Osteocyte (in vitro differentiated cells): ENCODE results near the gene CALD1. TPM values are rescaled to one million over a fixed set of nuclear protein-coding genes. Genes with fewer than 3 reads are reported as not detected.

Experiments
- DNase-seq: peaks from one replicate; pipeline ENCODE4 v3.0.0; 2021; ENCODE audit warnings: mixed read lengths; ENCODE audit not compliant: unreplicated experiment; ENCODE audit errors: extremely low spot score
- H3K27ac Mint-ChIP-seq: one replicate; pipeline ENCODE4 v1.8.0; 2021; ENCODE audit warnings: mild to moderate bottlenecking, mixed read lengths; ENCODE audit not compliant: unreplicated experiment
- H3K27me3 Mint-ChIP-seq: one replicate; pipeline ENCODE4 v1.8.0; 2021; ENCODE audit warnings: mixed read lengths; ENCODE audit not compliant: unreplicated experiment
- H3K36me3 Mint-ChIP-seq: one replicate; pipeline ENCODE4 v1.8.0; 2021; ENCODE audit warnings: mixed read lengths; ENCODE audit not compliant: unreplicated experiment
- H3K4me1 Mint-ChIP-seq: one replicate; pipeline ENCODE4 v1.8.0; 2021; ENCODE audit warnings: mixed read lengths; ENCODE audit not compliant: unreplicated experiment
- H3K4me3 Mint-ChIP-seq: one replicate; pipeline ENCODE4 v1.8.0; 2021; ENCODE audit warnings: mild to moderate bottlenecking, moderate library complexity, mixed read lengths; ENCODE audit not compliant: unreplicated experiment
- H3K9me3 Mint-ChIP-seq: one replicate; pipeline ENCODE4 v1.8.0; 2021; ENCODE audit warnings: mixed read lengths; ENCODE audit not compliant: unreplicated experiment
- total RNA-seq: library from RNA; stranded (reverse); gene quantifications from 2 replicates; pipeline ENCODE4 v1.2.1, GENCODE V29; 2021
- TF ChIP-seq, protein P1 (sequence below): fragments of 200-600 bp; sonication (generic); IDR thresholded peaks from 2 replicates; pipeline ENCODE4 v1.5.0; 2021; ENCODE audit warnings: antibody characterized with exemption, mild to moderate bottlenecking, moderate library complexity

CALD1 gene
- total RNA-seq, 1 donor from 2014 or later, result 807 TPM

DNA sequence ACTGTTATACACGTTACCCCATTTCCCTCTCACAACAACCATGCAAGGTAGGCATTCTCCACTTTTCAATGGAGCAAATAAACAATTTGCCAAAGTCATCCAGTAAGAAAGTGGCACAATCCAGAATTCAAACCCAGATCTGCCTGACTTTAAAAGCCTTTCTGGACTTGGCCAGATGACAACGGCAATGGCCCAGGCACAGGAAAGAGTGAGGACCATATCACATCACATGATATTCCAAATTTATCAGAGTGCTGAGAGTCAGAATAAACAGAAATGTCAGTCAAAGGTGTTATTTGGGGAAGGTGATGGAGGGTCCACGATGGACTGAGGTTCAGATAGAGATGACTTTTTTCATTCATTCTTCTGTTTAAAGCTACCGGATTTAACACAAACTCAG lies 48.0 kb downstream of the CALD1 start:
- H3K36me3 Mint-ChIP-seq, result peaks cover 37% of the 10 kb centered on the region
- peaks cover 93% of the 10 kb centered on the region for H3K4me1 Mint-ChIP-seq
- TF ChIP-seq, protein P1, sequence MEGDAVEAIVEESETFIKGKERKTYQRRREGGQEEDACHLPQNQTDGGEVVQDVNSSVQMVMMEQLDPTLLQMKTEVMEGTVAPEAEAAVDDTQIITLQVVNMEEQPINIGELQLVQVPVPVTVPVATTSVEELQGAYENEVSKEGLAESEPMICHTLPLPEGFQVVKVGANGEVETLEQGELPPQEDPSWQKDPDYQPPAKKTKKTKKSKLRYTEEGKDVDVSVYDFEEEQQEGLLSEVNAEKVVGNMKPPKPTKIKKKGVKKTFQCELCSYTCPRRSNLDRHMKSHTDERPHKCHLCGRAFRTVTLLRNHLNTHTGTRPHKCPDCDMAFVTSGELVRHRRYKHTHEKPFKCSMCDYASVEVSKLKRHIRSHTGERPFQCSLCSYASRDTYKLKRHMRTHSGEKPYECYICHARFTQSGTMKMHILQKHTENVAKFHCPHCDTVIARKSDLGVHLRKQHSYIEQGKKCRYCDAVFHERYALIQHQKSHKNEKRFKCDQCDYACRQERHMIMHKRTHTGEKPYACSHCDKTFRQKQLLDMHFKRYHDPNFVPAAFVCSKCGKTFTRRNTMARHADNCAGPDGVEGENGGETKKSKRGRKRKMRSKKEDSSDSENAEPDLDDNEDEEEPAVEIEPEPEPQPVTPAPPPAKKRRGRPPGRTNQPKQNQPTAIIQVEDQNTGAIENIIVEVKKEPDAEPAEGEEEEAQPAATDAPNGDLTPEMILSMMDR, result no peak

DNA sequence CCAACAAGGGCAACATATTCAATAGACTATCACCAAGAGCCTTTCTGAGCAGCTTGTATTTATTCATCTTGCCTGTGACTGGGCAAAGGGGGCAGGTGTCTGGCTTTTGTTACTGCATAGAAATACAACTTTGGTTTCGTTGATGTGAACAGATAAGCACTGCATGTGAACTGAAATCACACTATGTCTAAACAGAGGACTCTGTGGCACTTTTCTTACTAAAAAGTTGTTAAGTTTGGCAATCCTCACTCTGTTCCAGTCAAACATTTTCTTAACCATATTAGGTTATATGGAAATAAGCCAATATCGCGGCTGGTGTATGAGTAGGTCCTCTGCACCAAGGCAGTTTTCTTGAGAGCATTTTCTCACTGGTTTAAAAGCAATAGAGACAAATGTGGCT lies 48.5 kb downstream of the CALD1 start:
- DNase-seq, result no peak
- H3K9me3 Mint-ChIP-seq, result no peaks in the 10 kb centered on the region
- H3K4me1 Mint-ChIP-seq, result peaks cover 93% of the 10 kb centered on the region
- H3K4me3 Mint-ChIP-seq, result no peak overlapping the region
- peaks cover 37% of the 10 kb centered on the region for H3K36me3 Mint-ChIP-seq
- H3K27me3 Mint-ChIP-seq, result no peaks in the 10 kb centered on the region
- TF ChIP-seq, protein P1, result no peak
- H3K27ac Mint-ChIP-seq, result peak overlapping the region; percentile 83

More for the DNA sequence above, 48.0 kb downstream of the CALD1 start:
- Mint-ChIP-seq H3K27ac (peak overlapping the region; percentile 83), H3K4me3 (no peak overlapping the region), H3K27me3 (no peaks in the 10 kb centered on the region), H3K9me3 (no peaks in the 10 kb centered on the region)
- DNase-seq, result no peak

DNA sequence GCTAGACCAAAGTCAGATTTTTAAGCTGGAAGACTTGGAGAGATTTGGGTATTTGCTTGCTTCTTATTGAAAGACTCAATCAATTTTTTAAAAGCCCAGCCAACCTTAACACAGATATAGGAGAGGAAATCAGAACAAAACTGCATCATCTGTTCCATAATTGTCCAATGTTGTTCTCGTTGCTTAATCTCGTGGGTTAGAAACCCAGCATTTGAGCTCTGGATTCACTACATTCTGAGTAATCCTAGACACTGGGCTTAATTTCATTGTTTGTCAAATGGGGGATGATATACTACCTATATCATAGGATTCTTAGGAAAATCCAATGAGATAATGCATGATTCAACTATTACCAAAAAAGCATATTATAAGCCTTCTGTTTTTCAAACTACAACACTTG lies 48.9 kb downstream of the CALD1 start:
- Mint-ChIP-seq H3K9me3 (no peaks in the 10 kb centered on the region), H3K27me3 (no peaks in the 10 kb centered on the region), H3K4me1 (peaks cover 88% of the 10 kb centered on the region), H3K36me3 (peaks cover 34% of the 10 kb centered on the region), H3K4me3 (no peak overlapping the region), H3K27ac (peak overlapping the region; percentile 83)
- DNase-seq, result no peak
- TF ChIP-seq, protein P1, result no peak

DNA sequence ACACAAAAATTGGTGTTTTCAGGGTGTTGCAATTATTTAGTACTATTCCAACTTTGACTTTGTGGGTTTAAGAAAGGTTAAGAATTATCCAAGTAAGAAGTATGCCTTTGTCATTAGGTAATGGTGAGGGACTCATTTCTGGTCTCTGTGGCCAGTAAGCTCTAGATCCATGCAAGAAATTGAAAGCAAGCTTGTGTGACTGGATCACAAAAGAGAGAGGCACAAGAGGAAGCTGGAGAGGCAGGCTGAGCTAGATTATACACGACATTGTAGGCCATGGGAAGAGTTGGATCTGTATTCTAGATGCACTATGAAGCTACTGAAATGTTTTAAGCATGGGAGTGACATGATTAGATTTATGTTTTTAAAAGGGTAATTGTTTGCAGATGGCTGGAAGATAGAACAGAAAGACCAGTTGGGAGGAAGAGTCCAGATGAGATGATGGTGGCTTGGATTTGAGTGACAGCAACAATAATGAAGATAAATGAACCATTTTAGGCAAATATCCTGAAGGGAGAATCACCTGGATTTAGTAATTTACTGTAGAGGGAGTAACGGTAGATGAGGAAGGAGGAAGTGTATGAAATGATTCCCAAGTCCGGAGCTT lies 50.0 kb downstream of the CALD1 start:
- no peaks in the 10 kb centered on the region for H3K9me3 Mint-ChIP-seq
- H3K4me3 Mint-ChIP-seq, result no peak overlapping the region
- peak overlapping the region; percentile 83 for H3K27ac Mint-ChIP-seq
- TF ChIP-seq, protein P1, result no peak
- H3K27me3 Mint-ChIP-seq, result no peaks in the 10 kb centered on the region
- DNase-seq, result no peak
- peaks cover 86% of the 10 kb centered on the region for H3K4me1 Mint-ChIP-seq
- peaks cover 37% of the 10 kb centered on the region for H3K36me3 Mint-ChIP-seq

DNA sequence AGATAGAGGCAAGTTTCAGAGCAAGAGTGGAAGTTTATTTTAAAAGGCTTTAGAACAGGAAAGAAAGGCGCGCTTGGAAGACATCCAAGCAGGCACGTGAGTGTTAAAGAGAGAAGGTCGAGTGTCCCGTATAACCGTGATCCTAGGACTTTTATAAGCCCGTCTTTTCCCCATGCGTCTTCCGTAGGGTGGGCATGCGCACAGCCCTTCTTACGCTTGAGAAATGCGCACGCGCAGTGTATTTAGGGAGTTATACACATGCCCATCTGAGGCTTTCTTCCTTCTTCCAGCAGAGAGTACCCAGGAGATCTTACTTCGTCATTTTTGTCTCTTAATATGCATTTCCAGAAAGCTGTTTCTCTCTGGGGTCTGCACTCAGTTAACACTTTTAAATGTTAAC lies 52.4 kb downstream of the CALD1 start:
- Mint-ChIP-seq H3K27ac (peak overlapping the region; percentile 58), H3K27me3 (no peaks in the 10 kb centered on the region), H3K4me3 (no peak overlapping the region), H3K9me3 (no peaks in the 10 kb centered on the region), H3K4me1 (peaks cover 83% of the 10 kb centered on the region), H3K36me3 (peaks cover 52% of the 10 kb centered on the region)
- DNase-seq, result no peak
- TF ChIP-seq, protein P1, result no peak
